NCI-H2227 (cell line): ENCODE results near the gene ACSL6.
"Not testable (repeated sequence)": the region's sequence is repeated elsewhere in the genome, so short reads cannot be mapped to it uniquely, and the experiment has no call there.

ENCODE experiments used
- DNase-seq: peaks from one replicate; lab custom pipeline; 2025; ENCODE audit not compliant: unreplicated experiment; lab: John Stamatoyannopoulos, UW

ACSL6 gene

DNA sequence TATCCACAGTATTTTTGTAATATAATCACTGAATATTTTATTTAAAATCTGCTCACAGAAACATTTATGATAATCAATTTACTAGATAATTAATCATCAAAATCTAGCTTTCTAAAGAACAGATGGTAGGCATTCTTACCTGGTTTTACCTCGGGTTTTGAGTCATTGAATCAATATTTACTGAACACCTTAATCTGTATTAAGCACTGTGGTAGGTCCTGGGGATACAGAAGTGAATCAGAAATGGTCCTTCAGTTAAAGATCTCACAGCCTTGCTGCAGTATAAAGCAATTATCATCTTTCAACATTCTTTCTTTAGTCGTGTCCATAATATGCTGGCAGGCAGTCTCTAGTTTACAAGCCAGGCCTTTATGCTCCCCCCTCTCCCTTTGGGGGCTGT lies 64.0 kb downstream of the ACSL6 start:
- no peak for DNase-seq

DNA sequence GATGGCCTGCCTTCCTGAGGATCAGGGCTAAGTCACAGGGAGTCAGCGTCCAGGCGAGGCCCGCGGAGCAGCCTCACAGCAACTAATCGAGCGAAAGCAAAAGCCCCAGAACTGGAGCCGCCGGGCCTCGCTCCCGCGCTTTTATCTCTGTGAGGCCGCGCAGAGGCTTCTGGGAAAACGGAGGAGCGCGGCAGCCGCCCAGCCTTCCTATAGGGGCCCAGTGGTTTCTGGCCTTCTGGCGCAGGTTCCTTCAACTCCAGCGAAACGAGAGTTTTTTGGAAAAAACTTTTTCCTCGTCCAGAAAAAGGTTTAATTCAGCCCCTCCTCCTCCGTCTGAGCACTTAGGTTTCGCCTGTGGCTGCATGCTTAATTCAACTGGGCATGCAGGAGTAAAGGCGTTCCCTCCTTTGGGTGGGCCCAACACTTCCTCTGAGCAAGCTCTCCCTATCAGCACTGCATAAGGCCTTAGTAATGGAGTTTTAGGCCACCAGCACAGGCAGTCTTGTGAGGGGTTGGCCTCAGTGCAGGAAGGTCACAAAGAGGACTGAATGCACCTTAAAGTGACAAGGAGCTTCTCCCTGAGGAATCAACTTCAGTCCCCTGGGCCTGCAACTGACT lies 65.8 kb downstream of the ACSL6 start, which contains the start of gene MEIKIN:
Gene MEIKIN (minus strand): TSS at position 113 of the 618 bp plus-strand sequence. CDS start 158 bp downstream, outside the sequence.
- no peak for DNase-seq

DNA sequence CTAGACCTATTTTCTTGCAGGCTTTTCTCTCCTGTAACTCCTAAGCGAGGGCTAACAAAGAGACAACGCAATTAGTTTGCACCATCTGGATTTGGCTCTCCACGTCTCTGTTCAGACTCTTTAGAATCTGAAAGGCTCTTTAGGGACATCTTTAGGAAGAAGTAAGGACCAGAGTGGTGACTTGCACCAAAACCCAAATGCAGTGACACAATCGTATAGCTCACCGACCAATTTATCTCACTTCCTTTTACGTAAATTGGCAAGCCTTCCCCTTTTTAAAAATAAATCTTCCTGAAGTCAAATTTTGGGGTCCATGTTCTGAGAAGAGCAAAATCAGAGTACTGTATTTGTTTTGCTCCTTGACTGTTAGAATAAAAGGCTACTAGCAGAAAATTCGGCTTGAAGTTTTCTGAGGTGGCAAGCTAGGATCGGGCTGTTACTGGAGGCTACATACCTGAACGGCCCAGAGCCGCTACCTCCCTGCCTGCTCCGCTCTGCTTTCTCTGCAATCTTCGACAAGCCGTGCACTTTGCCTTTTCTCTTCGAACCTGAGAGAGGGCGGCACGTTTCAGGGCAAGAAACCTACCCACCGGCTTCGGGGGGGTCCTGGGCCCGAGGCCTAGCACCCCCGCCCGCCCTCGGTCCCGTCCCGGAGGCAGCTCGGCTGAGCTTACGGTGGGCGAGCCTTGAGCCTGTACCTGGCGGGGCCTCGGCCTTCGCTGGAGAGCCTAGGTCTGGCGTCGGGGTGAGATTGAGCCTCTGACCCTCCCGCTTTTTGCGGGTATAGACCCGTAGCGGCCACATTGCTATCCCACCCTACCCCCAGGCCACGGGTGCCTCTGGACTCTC lies 66.5 kb downstream of the ACSL6 start:
- DNase-seq, result no peak

DNA sequence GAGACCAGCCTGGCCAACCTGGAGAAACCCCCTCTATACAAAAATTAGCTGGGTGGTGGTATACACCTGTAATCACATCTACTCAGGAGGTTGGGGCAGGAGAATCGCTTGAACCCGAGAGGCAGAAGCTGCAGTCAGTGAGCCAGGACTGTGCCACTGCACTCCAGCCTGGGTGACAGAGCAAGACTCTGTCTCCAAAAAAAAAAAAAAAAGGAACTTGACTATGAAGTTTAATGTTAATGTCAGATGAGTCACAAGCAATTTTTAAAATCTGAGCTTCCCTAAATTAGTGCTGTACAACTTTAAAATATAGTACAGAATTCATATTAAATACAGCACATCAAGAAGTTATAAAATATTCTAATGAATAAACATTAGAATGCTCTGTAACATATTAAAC lies 67.5 kb downstream of the ACSL6 start:
- no peak for DNase-seq

DNA sequence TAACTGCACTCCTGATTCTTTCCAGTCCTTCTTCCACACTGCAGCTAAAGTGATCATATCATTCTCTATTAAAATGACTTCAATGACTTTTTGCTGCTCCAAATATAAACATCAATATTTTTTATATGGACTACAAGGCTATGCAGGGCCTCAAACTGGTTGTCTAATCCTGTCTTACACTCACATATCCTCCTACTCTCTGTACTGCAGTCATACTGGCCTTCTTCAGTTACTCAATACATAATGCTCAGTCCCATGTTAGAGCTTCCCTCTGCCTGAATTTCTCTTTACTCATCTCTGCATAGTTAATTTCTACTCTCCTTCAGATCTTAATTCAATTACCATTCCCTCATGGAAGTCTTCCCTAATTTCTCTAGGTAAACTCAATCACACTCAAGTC lies 69.4 kb downstream of the ACSL6 start:
- DNase-seq, result no peak

DNA sequence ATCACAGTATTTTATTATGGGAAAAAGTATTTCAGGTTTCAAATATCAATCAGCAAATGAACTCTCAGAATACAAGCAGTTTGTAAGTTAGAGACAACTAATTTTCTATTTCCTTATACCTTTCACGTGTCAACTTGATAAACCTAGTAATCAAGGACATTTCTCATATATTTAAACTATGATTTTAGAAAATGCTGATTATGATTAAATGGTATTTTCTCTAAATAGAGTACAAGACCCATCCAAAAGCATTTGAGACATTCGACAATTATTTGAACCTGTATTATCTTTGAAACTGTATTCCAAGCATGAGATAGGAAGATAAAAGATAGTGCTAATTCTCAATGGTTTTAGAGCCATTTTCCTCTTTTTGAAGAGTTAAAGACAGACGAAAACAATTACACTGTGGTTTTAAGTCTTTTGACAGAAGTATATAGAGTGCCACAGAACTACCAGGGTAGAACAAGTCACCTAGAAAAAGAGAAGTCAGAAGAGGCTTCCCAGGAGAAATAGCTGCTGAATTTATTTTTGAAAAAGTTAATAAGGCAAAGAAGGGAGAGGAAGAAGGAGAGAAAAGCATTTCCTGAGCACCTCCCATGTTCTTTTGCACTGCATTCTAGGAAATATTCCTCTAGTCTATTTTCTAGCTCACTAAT lies 71.6 kb downstream of the ACSL6 start:
- no peak for DNase-seq

DNA sequence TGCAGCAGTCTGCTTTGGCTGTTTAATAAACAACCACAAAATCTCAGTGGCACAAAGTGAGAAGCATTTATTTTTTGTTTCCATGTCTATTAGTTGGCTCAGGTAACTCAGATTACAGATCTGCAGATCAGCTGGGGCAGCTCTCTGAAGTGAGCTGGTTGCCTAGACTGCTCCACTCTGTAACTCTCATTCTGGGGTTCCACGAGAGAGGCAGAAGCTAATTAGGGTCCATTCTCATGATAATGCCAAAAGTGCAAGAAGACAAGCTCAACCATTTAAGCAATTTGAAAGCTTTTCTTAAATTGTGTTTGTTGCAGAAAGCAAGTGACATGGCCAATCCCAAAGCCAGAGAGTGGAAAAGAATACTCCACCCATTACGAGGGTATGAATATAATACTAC lies 79.2 kb downstream of the ACSL6 start:
- DNase-seq, result no peak

DNA sequence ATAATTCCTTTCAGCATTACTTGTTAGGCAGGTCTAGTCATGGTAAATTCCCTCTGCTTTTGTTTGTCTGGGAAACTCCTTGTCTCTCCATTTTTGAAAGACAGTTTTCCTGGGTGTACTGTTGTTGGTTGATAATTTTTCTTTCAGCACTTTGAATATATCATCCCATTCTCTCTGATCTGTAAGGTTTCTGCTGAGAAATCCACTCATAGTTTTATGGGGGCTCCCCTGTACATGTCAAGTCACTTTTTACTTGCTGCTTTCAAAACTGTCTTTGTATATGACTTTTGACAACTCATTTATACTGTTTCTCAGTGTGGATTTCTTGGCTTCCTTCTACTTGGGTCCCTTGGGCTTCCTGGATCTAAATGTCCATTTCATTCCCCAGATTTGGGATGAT lies 82.5 kb downstream of the ACSL6 start:
- no peak for DNase-seq

DNA sequence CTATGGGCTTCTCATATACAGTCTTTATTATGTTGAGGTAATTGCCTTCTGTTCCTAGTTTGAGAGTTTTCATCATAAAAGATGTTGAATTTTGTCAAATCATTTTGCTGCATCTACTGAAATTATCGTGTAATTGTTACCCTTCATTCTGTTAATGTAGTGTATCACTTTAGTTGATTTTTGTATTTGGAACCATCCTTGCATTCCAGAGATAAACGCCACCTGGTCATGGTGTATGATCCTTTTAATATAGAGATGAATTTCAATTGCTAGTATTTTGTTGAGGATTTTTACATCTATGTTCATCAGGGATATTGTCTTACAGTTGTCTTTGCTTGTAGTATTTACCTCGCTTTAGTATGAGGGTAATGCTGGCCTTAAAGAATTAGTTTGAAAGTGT lies 85.3 kb downstream of the ACSL6 start:
- DNase-seq, result no peak

DNA sequence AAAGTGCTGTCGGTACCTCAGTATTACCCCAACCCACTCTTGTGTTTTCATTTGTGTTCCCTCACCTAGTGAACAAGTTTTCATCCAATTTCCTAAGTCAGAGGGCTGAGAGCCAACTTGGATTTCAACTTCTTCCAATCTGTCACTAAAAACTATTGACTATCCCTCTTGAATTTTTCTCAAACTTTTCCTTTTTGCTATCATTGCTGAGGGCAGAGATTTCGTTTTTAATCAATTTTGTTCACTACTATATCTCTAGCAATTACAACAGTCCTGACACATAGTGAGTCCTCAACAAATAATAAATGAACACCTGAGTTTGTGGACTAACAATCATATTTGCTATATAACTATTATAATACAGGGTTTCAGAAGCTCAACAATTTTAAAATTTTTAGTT lies 95.0 kb downstream of the ACSL6 start:
- DNase-seq, result no peak

DNA sequence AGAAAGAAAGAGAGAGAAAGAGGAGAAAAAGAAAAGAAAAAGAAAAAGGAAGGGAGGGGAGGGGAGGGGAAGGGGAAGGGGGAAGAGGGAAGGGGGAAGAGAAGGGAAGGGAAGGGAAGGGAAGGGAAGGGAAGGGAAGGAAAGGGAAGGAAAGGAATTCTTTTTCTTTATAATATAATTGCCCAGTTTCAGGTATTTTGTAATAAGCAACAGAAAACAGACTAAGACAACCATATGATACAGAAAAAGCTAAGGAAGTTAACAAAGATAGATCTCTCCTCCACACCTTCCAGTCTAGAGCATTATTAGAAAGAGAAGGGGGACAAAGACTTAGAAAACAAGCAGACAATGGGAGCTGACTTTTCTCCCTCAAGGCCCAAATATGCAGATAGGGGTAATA lies 97.0 kb downstream of the ACSL6 start:
- no peak for DNase-seq

DNA sequence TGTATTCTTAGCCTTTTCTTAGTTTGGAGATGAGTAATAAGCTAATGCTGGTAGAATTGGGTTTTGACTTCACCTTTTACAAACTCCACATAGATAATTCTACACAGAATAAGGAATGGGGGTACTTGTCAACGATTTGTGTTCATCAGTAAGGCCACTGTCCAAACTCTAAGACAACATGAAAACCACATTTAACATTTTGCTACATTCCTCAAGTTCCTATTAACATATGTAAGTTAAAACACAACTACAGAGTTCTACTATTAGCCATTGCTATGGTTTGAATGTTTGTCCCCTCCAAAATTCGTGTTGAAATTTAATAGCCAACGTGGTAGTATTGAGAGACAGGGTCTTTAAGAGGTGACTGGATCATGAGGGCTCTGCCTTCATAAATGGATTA lies 97.9 kb downstream of the ACSL6 start:
- DNase-seq, result no peak

DNA sequence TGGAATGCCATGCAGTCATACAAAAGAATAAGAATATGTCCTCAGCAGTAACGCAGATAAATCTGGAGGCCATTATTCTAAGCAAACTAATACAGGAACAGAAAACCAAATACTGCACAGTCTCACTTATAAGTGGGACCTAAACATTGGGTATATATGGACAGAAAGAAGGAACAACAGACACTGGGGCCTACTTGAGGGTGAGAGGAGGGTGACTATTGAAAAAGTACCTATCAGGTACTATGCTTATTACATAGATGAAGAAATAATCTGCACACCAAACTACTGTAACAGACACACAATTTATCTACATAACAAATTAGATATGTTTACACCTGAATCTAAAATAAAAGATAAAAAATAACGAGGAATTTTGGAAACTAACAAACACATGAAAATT lies 104.8 kb downstream of the ACSL6 start:
- DNase-seq, result no peak

DNA sequence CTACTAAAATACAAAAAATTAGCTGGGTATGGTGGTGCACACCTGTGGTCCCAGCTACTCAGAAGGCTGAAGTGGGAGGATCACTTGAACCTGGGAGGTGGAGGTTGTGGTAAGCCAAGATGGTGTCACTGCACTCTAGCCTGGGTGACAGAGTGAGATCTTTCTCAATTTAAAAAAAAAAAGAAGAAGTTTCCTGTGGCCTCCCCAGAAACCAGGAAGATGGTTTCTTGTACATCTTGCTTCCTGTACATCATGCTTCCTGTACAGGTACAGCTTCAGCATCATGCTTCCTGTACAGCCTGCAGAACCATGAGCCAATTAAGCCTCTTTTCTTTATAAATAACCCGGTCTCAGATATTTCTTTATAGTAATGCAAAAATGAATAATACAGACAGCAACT lies 109.2 kb downstream of the ACSL6 start:
- not testable (repeated sequence) for DNase-seq
